Calu3 (cell line): ENCODE data around the gene IQSEC3. TPM values are rescaled to one million over a fixed set of nuclear protein-coding genes. Genes with fewer than 3 reads are reported as not detected.
A peak's percentile ranks its signal among the peaks of the same experiment; 100 is the strongest.

ENCODE experiments used
- BruUV-seq: library from RNA; stranded (reverse); fragments of 400-500 nt; replicated peaks from 2 replicates; lab custom pipeline; 2021; lab: Mats Ljungman, UMichigan
- CTCF ChIA-PET: fragments of 300-600 bp; sonication (Branson Sonifier 250); formaldehyde crosslinking; loops from one replicate; lab custom pipeline; 2022; ENCODE audit warnings: antibody characterized with exemption; lab: Charles Lee
- DNase-seq: peaks from one replicate; pipeline ENCODE4 v3.0.0; 2022
- H3K27ac Mint-ChIP-seq: one replicate; pipeline ENCODE4 v1.8.0; 2022; ENCODE audit warnings: mixed read lengths; ENCODE audit not compliant: unreplicated experiment
- H3K27me3 Mint-ChIP-seq: one replicate; pipeline ENCODE4 v1.8.0; 2022; ENCODE audit warnings: mixed read lengths; ENCODE audit not compliant: unreplicated experiment
- H3K36me3 Mint-ChIP-seq: one replicate; pipeline ENCODE4 v1.8.0; 2022; ENCODE audit warnings: mild to moderate bottlenecking, moderate library complexity, mixed read lengths; ENCODE audit not compliant: insufficient read depth, unreplicated experiment
- H3K4me1 Mint-ChIP-seq: one replicate; pipeline ENCODE4 v1.8.0; 2022; ENCODE audit warnings: mild to moderate bottlenecking, low read depth, mixed read lengths; ENCODE audit not compliant: unreplicated experiment
- H3K4me3 Mint-ChIP-seq: one replicate; pipeline ENCODE4 v1.8.0; 2022; ENCODE audit warnings: mild to moderate bottlenecking, low read depth, moderate library complexity, mixed read lengths; ENCODE audit not compliant: unreplicated experiment
- H3K9me3 Mint-ChIP-seq: one replicate; pipeline ENCODE4 v1.8.0; 2022; ENCODE audit warnings: low read depth, mixed read lengths; ENCODE audit not compliant: unreplicated experiment
- intact Hi-C: fragments of 100-400 bp; cut with micrococcal nuclease; formaldehyde crosslinking; loops from one replicate; pipeline ENCODE4 v1.10.0; 2022; ENCODE audit not compliant: unreplicated experiment
- total RNA-seq: library from RNA; stranded (reverse); gene quantifications from 2 replicates; pipeline ENCODE4 v1.2.3, GENCODE V29; 2022
- TF ChIP-seq, protein P1 (sequence below): fragments of 200-600 bp; IDR thresholded peaks from one replicate; pipeline ENCODE4 v1.8.0; 2022; ENCODE audit warnings: antibody characterized with exemption; ENCODE audit not compliant: unreplicated experiment

Gene IQSEC3
- total RNA-seq, 1 experiment from 2014 or later, result not detected

DNA sequence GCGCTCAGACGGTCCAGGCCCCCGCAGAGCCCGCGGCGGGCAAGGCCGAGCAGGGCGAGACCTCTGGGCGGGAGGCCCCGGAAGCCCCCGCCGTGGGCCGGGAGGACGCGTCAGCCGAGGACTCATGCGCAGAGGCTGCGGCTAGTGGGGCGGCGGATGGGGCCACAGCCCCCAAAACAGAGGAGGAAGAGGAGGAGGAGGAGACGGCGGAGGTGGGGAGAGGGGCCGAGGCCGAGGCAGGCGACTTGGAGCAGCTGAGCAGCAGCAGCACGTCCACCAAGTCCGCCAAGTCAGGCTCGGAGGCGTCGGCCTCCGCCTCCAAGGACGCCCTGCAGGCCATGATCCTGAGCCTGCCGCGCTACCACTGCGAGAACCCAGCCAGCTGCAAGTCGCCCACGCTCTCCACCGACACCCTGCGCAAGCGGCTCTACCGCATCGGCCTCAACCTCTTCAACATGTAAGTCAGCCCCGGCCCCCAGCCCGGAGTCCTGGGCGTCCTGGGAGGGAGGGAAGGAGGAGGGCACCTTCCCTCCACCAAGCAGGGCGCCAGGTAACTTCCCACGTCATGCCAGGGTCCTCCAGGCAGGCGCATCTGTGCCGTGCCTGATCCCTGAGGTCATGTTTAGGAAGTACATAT is 72.4 kb downstream of the IQSEC3 start:
- TF ChIP-seq, protein P1, sequence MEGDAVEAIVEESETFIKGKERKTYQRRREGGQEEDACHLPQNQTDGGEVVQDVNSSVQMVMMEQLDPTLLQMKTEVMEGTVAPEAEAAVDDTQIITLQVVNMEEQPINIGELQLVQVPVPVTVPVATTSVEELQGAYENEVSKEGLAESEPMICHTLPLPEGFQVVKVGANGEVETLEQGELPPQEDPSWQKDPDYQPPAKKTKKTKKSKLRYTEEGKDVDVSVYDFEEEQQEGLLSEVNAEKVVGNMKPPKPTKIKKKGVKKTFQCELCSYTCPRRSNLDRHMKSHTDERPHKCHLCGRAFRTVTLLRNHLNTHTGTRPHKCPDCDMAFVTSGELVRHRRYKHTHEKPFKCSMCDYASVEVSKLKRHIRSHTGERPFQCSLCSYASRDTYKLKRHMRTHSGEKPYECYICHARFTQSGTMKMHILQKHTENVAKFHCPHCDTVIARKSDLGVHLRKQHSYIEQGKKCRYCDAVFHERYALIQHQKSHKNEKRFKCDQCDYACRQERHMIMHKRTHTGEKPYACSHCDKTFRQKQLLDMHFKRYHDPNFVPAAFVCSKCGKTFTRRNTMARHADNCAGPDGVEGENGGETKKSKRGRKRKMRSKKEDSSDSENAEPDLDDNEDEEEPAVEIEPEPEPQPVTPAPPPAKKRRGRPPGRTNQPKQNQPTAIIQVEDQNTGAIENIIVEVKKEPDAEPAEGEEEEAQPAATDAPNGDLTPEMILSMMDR, result no peak
- Mint-ChIP-seq H3K27me3 (peaks cover 55% of the 10 kb centered on the region), H3K27ac (no peak overlapping the region), H3K4me1 (peaks cover 8% of the 10 kb centered on the region), H3K36me3 (no peaks in the 10 kb centered on the region), H3K4me3 (no peak overlapping the region), H3K9me3 (no peaks in the 10 kb centered on the region)
- intact Hi-C loops, result no loop called here
- no TSS peak for BruUV-seq
- DNase-seq, result no peak
- CTCF ChIA-PET, result no interaction called here

DNA sequence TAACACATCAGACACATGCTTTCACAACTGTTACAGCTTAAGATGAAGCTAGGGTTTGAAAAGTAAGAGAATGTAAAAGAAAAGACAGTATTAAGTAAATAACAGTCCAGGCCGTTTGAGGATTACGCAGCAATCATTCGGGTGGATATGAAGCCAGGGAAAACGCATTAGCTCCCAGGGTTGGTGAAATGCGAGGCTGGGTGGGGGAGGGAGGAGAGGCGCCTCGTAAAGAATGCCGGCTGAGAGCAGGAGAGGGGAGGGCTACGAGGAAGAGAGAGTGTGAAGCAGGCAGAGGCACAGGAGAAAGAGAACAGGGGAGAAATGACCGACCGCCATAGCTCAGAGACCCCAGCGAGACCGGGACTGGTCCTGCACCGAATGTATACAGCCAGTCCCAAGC is 73.0 kb downstream of the IQSEC3 start:
- no peak overlapping the region for H3K27ac Mint-ChIP-seq
- no peaks in the 10 kb centered on the region for H3K36me3 Mint-ChIP-seq
- no peak overlapping the region for H3K4me3 Mint-ChIP-seq

DNA sequence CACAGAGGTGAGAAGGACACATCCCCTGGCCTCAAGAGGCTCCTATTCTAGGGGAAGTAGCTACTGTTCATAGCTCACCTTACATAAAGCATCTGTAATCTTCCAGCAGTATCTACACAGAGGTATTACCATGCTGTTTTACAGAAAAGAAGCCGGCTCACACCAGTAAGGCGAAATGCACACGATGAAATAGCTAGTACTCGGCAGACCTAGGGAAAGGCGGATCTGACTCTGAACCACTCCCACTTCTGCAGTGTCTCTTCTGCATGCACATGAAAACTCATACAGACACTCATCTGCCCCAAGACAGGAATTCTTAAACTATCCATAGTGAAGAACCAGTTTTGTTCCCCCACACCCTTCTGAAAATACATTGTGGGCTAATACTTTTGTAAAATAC is 73.6 kb downstream of the IQSEC3 start:
- TF ChIP-seq, protein P1, result no peak
- no peak overlapping the region for H3K27ac Mint-ChIP-seq

More for the DNA sequence above, 73.0 kb downstream of the IQSEC3 start:
- TF ChIP-seq, protein P1, result no peak
- H3K27me3 Mint-ChIP-seq, result peaks cover 55% of the 10 kb centered on the region
- CTCF ChIA-PET, result no interaction called here
- H3K4me1 Mint-ChIP-seq, result peaks cover 13% of the 10 kb centered on the region
- BruUV-seq, result no TSS peak
- DNase-seq, result no peak
- no peaks in the 10 kb centered on the region for H3K9me3 Mint-ChIP-seq
- intact Hi-C loops, result no loop called here

DNA sequence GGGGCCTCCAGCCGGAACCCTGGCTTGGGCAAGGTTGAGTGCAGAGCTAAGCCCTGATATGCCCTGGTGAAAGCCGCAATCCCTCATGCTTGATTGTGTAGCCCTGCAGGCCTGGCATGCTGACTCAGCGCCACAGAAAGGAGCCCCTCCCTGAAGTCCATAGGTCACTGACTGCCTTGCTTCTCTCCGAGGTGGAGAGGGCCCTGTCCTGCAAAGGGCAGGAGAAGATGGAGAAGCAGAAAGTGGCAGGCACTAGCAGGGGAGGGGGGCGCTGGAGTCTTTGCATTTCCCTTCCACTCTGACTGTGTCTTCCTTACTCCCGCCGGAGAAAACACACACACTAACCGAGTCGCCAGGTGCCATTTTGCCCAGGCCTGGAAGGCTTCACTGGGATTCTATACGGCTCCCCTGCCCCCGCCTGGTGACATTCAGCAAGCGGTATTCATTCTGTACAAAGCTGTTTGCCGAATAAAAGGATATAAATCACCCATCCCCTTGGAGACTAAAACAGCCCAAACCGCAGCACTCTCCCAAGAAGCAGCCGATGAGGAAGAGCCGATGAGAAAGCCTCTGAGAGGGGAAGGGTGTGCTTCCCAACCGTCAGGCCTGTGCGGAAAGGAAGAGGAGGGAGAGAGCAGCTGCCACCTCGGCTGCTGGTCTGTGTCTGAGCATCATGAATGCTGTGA is 77.5 kb downstream of the IQSEC3 start:
- Mint-ChIP-seq H3K27ac (no peak overlapping the region), H3K27me3 (peaks cover 72% of the 10 kb centered on the region), H3K9me3 (no peaks in the 10 kb centered on the region), H3K4me3 (no peak overlapping the region), H3K36me3 (no peaks in the 10 kb centered on the region), H3K4me1 (peaks cover 17% of the 10 kb centered on the region)
- CTCF ChIA-PET, result interaction anchor here (1.1 to 1.4 kb wide), 2 partner anchors 9 to 36 kb away, joined by 3 to 4 read pairs; no protein-coding TSS in a partner anchor
- no TSS peak for BruUV-seq
- TF ChIP-seq, protein P1, result no peak
- intact Hi-C loops, result no loop called here
- peak; percentile 16 for DNase-seq

More for the DNA sequence above, 73.6 kb downstream of the IQSEC3 start:
- H3K27me3 Mint-ChIP-seq, result peaks cover 55% of the 10 kb centered on the region
- no peak overlapping the region for H3K4me3 Mint-ChIP-seq
- BruUV-seq, result no TSS peak
- no peaks in the 10 kb centered on the region for H3K36me3 Mint-ChIP-seq
- H3K4me1 Mint-ChIP-seq, result peaks cover 17% of the 10 kb centered on the region
- no peaks in the 10 kb centered on the region for H3K9me3 Mint-ChIP-seq
- CTCF ChIA-PET, result no interaction called here
- no peak for DNase-seq
- intact Hi-C loops, result no loop called here
